Measurements from ENCODE around the gene NSMF. TPM values are rescaled to one million over a fixed set of nuclear protein-coding genes. Genes with fewer than 3 reads are reported as not detected.

Gene NSMF
- total and polyA plus RNA-seq, 2 of the 8 experiments (the other 6 are each of a cell fraction or from before 2014, with no cell fraction given) = 56.7 to 65.1 TPM

GRCh38 chr9:137464291-137464999 is 5.3 kb upstream of the NSMF start:
- CTCF ChIA-PET (ENCODE audit: partially characterized antibody) = no interaction called here
- TF ChIP-seq MAX (IDR thresholded peaks at IDR 0.05) (no peak), TAF1 (IDR thresholded peaks at IDR 0.05; ENCODE audit: low read depth, low read length) (no peak), ASH2L (IDR thresholded peaks at IDR 0.05; ENCODE audit: low read length) (no peak), YY1 (IDR thresholded peaks at IDR 0.05; ENCODE audit: low read depth, low read length) (no peak), CTBP2 (IDR thresholded peaks at IDR 0.05; ENCODE audit: borderline replicate concordance, insufficient read depth, insufficient read length, low read length) (no peak), EZH2 (IDR thresholded peaks at IDR 0.05; ENCODE audit: low read depth, low read length, severe bottlenecking) (no peak), PHF8 (conservative IDR thresholded peaks at IDR 0.05; ENCODE audit: low read depth, low read length) (no peak), NRF1 (IDR thresholded peaks at IDR 0.05; ENCODE audit: low read depth, low read length) (no peak)

More at GRCh38 chr9:137464291-137464999, 5.3 kb upstream of the NSMF start:
- no peak overlapping the region for H3K4me2 ChIP-seq (ENCODE audit: insufficient read depth in 1 of 2, low read depth in 2 of 2, low read length in 2 of 2)
- no peak overlapping the region for H3K27ac ChIP-seq (ENCODE audit: low read depth, low read length)
- no peak overlapping the region; the same call in 1 of the 2 replicates for H2BK5ac ChIP-seq (ENCODE audit: low read depth, low read length)
- no peak overlapping the region for H4K91ac ChIP-seq (replicated peaks; ENCODE audit: insufficient read length, low read length)
- WGBS, 2 experiments (ENCODE audit: extremely low coverage in 1 of 2, insufficient coverage in 1 of 2, insufficient read length in 1 of 2, insufficient replicate concordance in 2 of 2, low coverage in 1 of 2, low lambda C conversion rate in 2 of 2, missing lambda C conversion rate in 1 of 2) = 88% methylated on average over 22 of the region's 28 CpGs; no CpG with 5 or more reads in 1 of the 2 experiments
- no peak overlapping the region for H2AFZ ChIP-seq (ENCODE audit: low read length)
- no peaks in the 10 kb centered on the region for H3K36me3 ChIP-seq (ENCODE audit: control insufficient read depth in 2 of 4, insufficient read depth in 4 of 4, low read length in 3 of 4)
- no peaks in the 10 kb centered on the region for H3K79me2 ChIP-seq (ENCODE audit: control insufficient read depth in 1 of 2, insufficient read depth in 2 of 2, low read length in 2 of 2)
- H3K18ac ChIP-seq (ENCODE audit: extremely low read depth, low read length) = no peak overlapping the region
- peaks cover 0 to 19% (median 13%) of the 10 kb centered on the region in 4 experiments; a peak in 5 of 7 replicates for H3K27me3 ChIP-seq (replicated peaks in 1 of 4; ENCODE audit: control insufficient read depth in 3 of 4, extremely low read depth in 1 of 4, insufficient read depth in 3 of 4, low read length in 3 of 4)
- no peak overlapping the region for H3K23ac ChIP-seq (ENCODE audit: insufficient read length)
- DNase-seq (ENCODE audit: low read depth in 1 of 2, low spot score in 2 of 2) (no peak), FAIRE-seq (no peak)
- H2BK12ac ChIP-seq (ENCODE audit: low read depth, low read length) = no peak overlapping the region
- H2BK120ac ChIP-seq (replicated peaks; ENCODE audit: low read depth, low read length) = no peak overlapping the region
- no peak overlapping the region for H2BK20ac ChIP-seq (ENCODE audit: low read length)
- peaks cover 0 to 9% (median 3%) of the 10 kb centered on the region in 4 experiments; a peak in 5 of 7 replicates for H3K4me1 ChIP-seq (replicated peaks in 1 of 4; ENCODE audit: control insufficient read depth in 3 of 4, insufficient read depth in 4 of 4, low read length in 3 of 4)
- H4K8ac ChIP-seq (ENCODE audit: extremely low read depth, insufficient read depth, low read length) = no peak overlapping the region
- no peak overlapping the region for H2BK15ac ChIP-seq (ENCODE audit: low read length)
- peaks cover 0 to 2% of the 10 kb centered on the region in 2 experiments for H4K20me1 ChIP-seq (replicated peaks in 1 of 2; ENCODE audit: control insufficient read depth in 1 of 2, insufficient read depth in 2 of 2, low read length in 2 of 2)
- H3K9me3 ChIP-seq (ENCODE audit: insufficient read depth in 2 of 2, low read depth in 1 of 2, low read length in 1 of 2) = no peaks in the 10 kb centered on the region; a peak in 1 of 4 replicates
- no peak overlapping the region for H3K14ac ChIP-seq (ENCODE audit: insufficient read length)
- no peak overlapping the region for H3K4ac ChIP-seq (replicated peaks; ENCODE audit: insufficient read length, low read depth, low read length)
- 0 out of 2 replicates have a peak, but pooled peaks cover 2% of the 10 kb centered on the region for H3K23me2 ChIP-seq (ENCODE audit: low read depth, low read length)
- H3K4me3 ChIP-seq (ENCODE audit: extremely low read depth in 1 of 4, insufficient read depth in 2 of 4, low read depth in 3 of 4, low read length in 4 of 4) = no peak overlapping the region
- H3K56ac ChIP-seq (replicated peaks; ENCODE audit: insufficient read length, low read depth, low read length) = no peak overlapping the region
- POLR2A ChIA-PET (ENCODE audit: partially characterized antibody) = no interaction called here
- no peaks in the 10 kb centered on the region for H3K79me1 ChIP-seq (ENCODE audit: low read depth, low read length)
- H3K9ac ChIP-seq (replicated peaks in 1 of 4; ENCODE audit: extremely low read depth in 1 of 4, low read depth in 3 of 4, low read length in 3 of 4) = no peak overlapping the region
- no peak overlapping the region for H2AK5ac ChIP-seq (ENCODE audit: low read depth, low read length)
- no peak overlapping the region for H4K5ac ChIP-seq (ENCODE audit: insufficient read length, low read depth, low read length)

Measured in H1 (cell line).